ENCODE measurements around the gene UBE2O. TPM values are rescaled to one million over a fixed set of nuclear protein-coding genes. Genes with fewer than 3 reads are reported as not detected.

Gene UBE2O
- total and polyA plus RNA-seq, 2 donors (not counting 1 experiment from before 2014, with no cell fraction given) = 11.5 to 12.4 TPM

GRCh38 chr17:76404256-76404655, 48.7 kb downstream of the UBE2O start:
- peaks cover 21% of the 10 kb centered on the region for H3K36me3 ChIP-seq (ENCODE audit: control insufficient read depth, insufficient read depth, low read length)
- no peak for DNase-seq (ENCODE audit: low read depth in 2 of 2)
- H4K20me1 ChIP-seq (ENCODE audit: control insufficient read depth, extremely low read depth, insufficient read depth, low read length) = no peaks in the 10 kb centered on the region
- H3K9ac ChIP-seq (ENCODE audit: insufficient read depth, low read length) = no peak overlapping the region
- H3K9me3 ChIP-seq (ENCODE audit: control insufficient read depth, insufficient read depth, low read depth, low read length) = no peaks in the 10 kb centered on the region
- no peak overlapping the region for H2AFZ ChIP-seq (ENCODE audit: low read length)
- no peak overlapping the region for H3K4me2 ChIP-seq (ENCODE audit: extremely low read depth, insufficient read depth, low read length)
- TF ChIP-seq EZH2 (IDR thresholded peaks at IDR 0.05; ENCODE audit: low read length, missing control alignments) (no peak), CTCF (conservative IDR thresholded peaks at IDR 0.05 in 1 of 2, IDR thresholded peaks at IDR 0.05 in 1 of 2; ENCODE audit: low read depth in 1 of 2, low read length in 2 of 2) (no peak)
- no peaks in the 10 kb centered on the region for H3K4me1 ChIP-seq (ENCODE audit: control insufficient read depth, extremely low read depth, insufficient read depth, low read length)
- no peak overlapping the region for H3K27ac ChIP-seq (ENCODE audit: insufficient read depth, low read length)
- H3K4me3 ChIP-seq (replicated peaks in 1 of 4; ENCODE audit: control extremely low read depth in 1 of 4, insufficient read depth in 1 of 4, low read depth in 3 of 4, low read length in 4 of 4) = no peak overlapping the region
- peaks cover 1% of the 10 kb centered on the region for H3K79me2 ChIP-seq (ENCODE audit: control insufficient read depth, insufficient read depth, low read length)
- H3K27me3 ChIP-seq (ENCODE audit: control insufficient read depth, insufficient read depth, low read length) = no peaks in the 10 kb centered on the region

- TF ChIP-seq CTCF (conservative IDR thresholded peaks at IDR 0.05 in 1 of 2, IDR thresholded peaks at IDR 0.05 in 1 of 2; ENCODE audit: low read depth in 1 of 2, low read length in 2 of 2) (no peak), EZH2 (IDR thresholded peaks at IDR 0.05; ENCODE audit: low read length, missing control alignments) (no peak)
- H3K36me3 ChIP-seq (ENCODE audit: control insufficient read depth, insufficient read depth, low read length) = peaks cover 29% of the 10 kb centered on the region
Observed at GRCh38 chr17:76402711-76403110, 50.2 kb downstream of the UBE2O start.

GRCh38 chr17:76399175-76400172, 53.5 kb downstream of the UBE2O start:
- H3K27me3 ChIP-seq (ENCODE audit: control insufficient read depth, insufficient read depth, low read length) = no peaks in the 10 kb centered on the region
- H3K9me3 ChIP-seq (ENCODE audit: control insufficient read depth, insufficient read depth, low read depth, low read length) = no peaks in the 10 kb centered on the region
- H3K9ac ChIP-seq (ENCODE audit: insufficient read depth, low read length) = no peak overlapping the region
- no peak overlapping the region for H2AFZ ChIP-seq (ENCODE audit: low read length)
- H3K27ac ChIP-seq (ENCODE audit: insufficient read depth, low read length) = no peak overlapping the region
- H3K36me3 ChIP-seq (ENCODE audit: control insufficient read depth, insufficient read depth, low read length) = peaks cover 36% of the 10 kb centered on the region
- TF ChIP-seq EZH2 (IDR thresholded peaks at IDR 0.05; ENCODE audit: low read length, missing control alignments) = no peak
- TF ChIP-seq CTCF (conservative IDR thresholded peaks at IDR 0.05 in 1 of 2, IDR thresholded peaks at IDR 0.05 in 1 of 2; ENCODE audit: low read depth in 1 of 2, low read length in 2 of 2) = no peak
- H3K4me3 ChIP-seq (replicated peaks in 1 of 4; ENCODE audit: control extremely low read depth in 1 of 4, insufficient read depth in 1 of 4, low read depth in 3 of 4, low read length in 4 of 4) = no peak overlapping the region
- H3K79me2 ChIP-seq (ENCODE audit: control insufficient read depth, insufficient read depth, low read length) = no peaks in the 10 kb centered on the region
- no peak for DNase-seq (ENCODE audit: low read depth in 2 of 2)
- H3K4me1 ChIP-seq (ENCODE audit: control insufficient read depth, extremely low read depth, insufficient read depth, low read length) = peaks cover 2% of the 10 kb centered on the region
- H4K20me1 ChIP-seq (ENCODE audit: control insufficient read depth, extremely low read depth, insufficient read depth, low read length) = no peaks in the 10 kb centered on the region
- H3K4me2 ChIP-seq (ENCODE audit: extremely low read depth, insufficient read depth, low read length) = no peak overlapping the region

More at GRCh38 chr17:76402711-76403110, 50.2 kb downstream of the UBE2O start:
- H3K9ac ChIP-seq (ENCODE audit: insufficient read depth, low read length) = no peak overlapping the region
- H4K20me1 ChIP-seq (ENCODE audit: control insufficient read depth, extremely low read depth, insufficient read depth, low read length) = no peaks in the 10 kb centered on the region
- peaks cover 1% of the 10 kb centered on the region for H3K79me2 ChIP-seq (ENCODE audit: control insufficient read depth, insufficient read depth, low read length)
- H2AFZ ChIP-seq (ENCODE audit: low read length) = no peak overlapping the region
- H3K9me3 ChIP-seq (ENCODE audit: control insufficient read depth, insufficient read depth, low read depth, low read length) = no peaks in the 10 kb centered on the region
- H3K4me3 ChIP-seq (replicated peaks in 1 of 4; ENCODE audit: control extremely low read depth in 1 of 4, insufficient read depth in 1 of 4, low read depth in 3 of 4, low read length in 4 of 4) = no peak overlapping the region
- DNase-seq (ENCODE audit: low read depth in 2 of 2) = no peak
- H3K27me3 ChIP-seq (ENCODE audit: control insufficient read depth, insufficient read depth, low read length) = no peaks in the 10 kb centered on the region
- peaks cover 1% of the 10 kb centered on the region for H3K4me1 ChIP-seq (ENCODE audit: control insufficient read depth, extremely low read depth, insufficient read depth, low read length)
- H3K27ac ChIP-seq (ENCODE audit: insufficient read depth, low read length) = no peak overlapping the region
- no peak overlapping the region for H3K4me2 ChIP-seq (ENCODE audit: extremely low read depth, insufficient read depth, low read length)

Data from fibroblast of lung (primary cell).